GM21619 (cell line): ENCODE data around the gene EXOC6B.
A peak's percentile ranks its signal among the peaks of the same experiment; 100 is the strongest.

Source experiments
- ATAC-seq: cut with Tn5 transposase; IDR thresholded peaks from one replicate; pipeline ENCODE4 v1.9.1; 2021; ENCODE audit not compliant: unreplicated experiment

The EXOC6B gene

DNA sequence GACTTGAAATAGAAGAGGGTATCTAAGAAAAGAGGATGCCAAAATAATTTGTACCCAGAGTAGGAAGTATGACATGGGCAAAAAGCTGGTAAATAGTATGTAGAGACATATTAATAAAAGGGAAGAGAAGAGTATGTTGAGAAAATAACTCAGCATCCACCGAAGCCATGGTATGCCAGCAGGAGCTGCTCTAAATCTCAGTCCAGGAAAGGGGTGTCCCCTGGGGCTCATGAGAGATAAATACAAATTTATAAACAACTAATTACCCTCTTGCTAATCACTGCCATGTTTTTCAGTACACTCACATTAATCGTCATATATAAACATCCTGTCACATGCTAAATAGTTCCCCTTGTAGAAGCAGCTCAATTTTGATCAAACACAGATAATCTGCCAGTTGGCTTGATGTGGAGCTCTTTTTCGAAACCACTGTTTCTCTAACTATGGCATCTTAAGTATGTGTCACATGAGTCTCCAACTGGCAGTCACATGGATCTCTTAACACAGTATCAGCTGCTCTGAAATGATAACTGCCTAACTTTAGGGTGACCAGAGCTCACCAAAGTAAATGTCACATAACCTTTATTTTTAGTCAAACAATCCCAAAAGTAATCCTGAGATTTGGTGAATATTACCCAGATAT is 31.9 kb downstream of the EXOC6B start:
- ATAC-seq, result no peak

DNA sequence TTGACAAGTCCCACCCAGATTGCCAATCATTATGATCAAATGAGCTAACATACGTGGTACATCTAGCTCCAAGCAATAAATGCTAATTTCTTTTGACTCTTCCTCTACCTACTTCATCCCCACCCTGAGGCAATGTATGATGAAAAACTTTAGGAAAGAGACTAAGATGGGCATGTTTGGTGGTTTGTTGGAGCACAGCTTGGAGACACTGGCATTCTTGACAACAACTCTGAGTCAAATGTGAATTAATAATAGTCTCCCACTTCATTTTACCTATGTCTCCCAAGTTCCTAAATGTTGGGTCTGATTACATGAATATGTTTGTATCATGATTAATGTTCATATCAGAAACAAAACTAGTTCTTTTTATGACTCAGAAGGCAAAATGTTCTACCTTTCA is 36.6 kb downstream of the EXOC6B start:
- no peak for ATAC-seq

DNA sequence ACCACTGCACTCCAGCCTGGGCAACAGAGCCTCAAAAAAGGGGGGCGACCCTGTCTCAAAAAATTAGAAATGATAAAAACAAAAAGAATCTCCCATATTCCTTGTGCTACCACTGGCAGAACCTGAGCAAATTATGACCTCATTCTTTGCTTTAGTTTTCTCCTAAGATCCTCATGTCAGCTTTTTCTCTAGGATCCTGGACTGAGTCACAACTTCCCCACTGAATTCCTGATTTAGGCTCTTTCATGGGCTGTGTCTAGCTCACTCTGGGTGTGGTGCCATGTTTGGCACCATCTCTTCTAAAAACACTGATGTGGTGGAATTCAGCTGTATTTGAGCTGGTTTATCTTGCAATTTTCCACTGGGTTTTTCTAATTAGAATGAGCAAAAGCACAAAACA is 37.1 kb downstream of the EXOC6B start:
- ATAC-seq, result no peak

DNA sequence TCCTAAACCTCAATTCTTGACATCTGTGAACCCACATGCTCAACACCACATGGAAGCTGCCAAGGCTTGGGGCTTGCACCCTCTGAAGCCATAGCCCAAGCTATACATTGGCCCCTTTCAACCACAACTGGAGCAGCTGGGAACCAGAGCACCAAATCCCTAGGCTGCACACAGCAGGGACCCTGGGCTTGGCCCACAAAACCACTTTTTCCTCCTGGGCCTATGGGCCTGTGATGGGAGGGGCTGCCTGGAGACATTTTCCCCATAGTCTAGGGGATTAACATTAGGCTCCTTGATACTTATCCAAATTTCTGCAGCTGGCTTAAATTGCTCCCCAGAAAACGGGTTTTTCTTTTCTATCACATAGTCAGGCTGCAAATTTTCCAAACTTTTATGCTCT is 40.3 kb downstream of the EXOC6B start:
- ATAC-seq, result no peak

DNA sequence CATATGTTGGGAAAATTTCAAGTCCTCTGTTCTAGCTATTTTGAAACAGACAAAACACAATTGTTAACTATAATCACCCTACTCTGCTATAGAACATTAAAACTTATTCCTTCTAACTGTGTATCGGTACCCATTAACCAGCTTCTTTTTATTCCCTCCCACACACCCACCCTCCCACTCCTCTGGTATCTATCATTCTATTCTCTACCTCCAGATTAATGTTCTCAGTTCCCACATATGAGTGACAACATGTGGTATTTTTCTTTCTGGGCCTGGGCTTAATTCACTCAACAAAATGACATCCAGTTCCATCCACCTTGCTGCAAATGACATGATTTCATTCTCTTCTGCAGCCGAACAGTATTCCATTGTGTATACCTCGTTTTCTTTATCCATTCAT is 43.3 kb downstream of the EXOC6B start:
- ATAC-seq, result no peak

DNA sequence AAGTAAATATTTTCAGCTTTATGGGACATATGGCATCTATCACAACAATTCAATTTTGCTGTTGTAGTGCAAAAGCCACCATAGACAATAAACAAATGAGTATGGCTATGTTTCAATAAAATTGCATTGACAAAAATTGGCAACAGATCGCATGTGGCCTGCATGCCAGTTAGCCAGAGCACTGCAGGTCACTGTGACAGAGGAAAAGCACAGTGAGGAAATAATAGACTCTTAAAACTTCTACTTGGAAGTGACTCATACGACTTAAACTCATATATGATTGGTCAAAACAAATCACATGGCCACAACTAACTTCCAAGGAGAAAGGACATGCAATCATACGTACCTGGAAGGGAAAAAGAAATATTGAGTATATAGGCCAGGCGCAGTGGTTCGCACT is 44.4 kb downstream of the EXOC6B start:
- no peak for ATAC-seq

DNA sequence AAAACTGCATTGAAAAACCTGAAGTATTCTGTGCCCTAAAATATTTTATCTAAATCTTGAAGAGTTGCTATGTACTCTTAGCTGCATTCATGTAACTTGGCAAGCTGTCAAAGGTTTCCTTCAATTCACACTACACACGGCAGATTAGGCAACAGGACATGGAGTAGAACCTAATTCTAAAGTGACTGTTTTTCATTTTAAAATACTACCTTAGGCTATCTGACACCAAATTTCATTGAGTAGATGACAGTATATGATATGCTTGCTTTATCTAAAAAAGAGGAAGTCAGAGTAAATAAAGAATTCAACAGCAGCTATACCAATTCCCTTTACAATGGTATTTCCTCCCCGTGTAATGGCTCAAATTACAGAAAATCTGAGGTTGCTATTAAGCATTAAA is 45.4 kb downstream of the EXOC6B start:
- ATAC-seq, result no peak

DNA sequence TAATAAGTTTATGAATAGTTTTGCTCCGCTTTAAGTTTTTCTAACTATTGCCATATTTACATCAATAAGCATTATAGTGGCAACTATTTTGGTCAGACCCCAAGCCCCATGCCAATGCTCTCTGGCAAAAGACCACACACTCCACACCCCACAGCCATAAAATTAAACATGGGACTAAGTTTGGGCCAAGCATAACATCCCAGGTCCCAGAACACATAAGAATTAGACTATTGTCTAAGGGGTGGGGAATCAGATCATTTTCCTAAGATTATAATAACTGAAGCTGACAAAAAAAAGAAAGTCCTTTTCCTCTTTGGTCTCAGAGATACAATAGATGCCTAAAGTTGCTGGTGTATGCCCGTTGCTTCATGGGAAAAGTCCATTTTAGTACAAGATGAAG is 46.3 kb downstream of the EXOC6B start:
- ATAC-seq, result no peak

DNA sequence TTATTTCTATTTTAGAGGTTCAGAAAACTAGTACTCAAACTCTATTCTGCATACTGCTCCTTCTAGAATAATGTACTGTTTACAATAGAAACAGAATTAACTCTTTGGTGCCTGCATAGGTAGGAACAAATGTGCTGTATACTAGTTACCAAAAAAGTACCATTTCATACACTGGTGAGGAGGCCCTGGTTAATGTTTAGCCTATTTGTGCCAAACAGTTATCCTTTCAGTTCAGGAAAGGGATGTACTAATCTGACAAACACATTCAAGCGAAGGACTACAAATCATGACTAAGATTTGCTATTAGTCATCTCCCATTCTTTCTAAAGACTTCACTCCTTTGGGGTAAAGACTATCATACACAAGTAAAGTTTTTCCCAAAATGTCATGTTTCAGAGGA is 47.4 kb downstream of the EXOC6B start:
- ATAC-seq, result no peak

DNA sequence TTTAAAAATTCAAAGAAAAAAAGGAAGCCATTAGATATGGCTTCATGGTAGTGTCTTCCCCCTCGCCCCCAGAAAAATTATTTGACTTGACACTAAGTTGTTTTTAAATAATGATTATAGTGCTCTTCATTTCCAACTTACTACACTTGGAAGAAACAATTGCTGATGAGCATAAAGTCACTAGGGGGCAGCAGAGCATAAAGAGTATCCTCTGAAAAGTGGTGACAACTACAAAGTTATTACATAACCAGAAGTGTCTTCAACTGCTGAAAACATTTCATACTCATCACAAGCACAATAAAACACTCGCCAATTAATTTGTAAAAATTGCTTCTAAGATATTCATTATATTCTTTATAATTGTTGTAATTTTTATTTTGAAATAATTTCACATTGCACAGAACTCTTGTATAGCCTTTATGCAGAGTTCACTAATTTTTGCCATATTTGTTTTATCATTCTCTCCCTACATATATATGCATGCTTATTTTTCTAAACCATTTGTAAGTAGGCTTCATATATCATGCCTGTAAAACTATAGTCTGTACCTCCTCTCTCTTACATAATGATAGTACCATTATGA is 54.9 kb downstream of the EXOC6B start:
- peak; percentile 60 for ATAC-seq

DNA sequence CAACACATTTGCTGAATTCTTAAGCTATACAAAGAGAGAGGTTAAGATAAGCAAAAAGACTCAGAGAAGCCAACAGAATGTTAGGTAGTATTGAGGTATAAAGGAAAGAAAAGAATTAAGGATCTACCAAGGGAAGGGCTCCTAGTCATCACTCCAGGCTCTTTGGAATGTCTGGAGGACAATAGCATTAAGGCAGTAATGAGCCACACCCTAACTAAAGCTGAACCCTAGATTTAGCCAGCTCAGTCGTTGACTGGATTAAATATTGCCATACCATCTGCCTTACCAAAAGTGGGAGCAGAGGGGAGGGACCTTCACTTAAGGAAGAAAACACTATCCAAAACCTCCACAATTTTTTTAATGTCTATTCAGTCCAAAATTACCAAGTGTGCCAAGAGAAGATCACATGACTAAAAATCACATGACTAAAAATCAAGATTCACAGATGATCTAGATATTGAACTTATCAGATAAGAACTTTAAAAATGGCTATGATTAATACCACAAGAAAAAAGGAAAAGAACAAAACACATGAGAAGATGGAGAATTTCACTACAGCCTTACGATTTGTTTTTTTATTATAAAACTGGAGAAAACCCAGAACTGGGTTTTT is 59.7 kb downstream of the EXOC6B start:
- ATAC-seq, result no peak

DNA sequence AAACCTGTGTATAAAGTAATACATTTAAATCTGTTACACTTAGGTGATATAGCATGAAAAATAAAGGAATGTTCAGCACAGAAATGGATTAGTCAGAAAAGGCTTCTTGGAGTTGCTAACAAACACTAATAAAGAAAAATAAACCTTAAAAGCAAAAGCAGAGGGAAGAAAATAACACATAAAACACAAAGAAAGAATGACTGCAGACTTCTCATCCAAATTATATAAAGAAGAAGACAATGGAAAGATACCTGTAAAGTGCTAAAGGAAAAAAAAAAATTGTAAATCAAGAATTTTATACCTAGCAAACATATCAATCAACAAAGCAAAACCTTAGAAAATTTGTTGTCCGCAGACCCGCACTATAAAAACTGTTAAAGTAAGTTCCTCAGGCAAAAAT is 63.6 kb downstream of the EXOC6B start:
- no peak for ATAC-seq

DNA sequence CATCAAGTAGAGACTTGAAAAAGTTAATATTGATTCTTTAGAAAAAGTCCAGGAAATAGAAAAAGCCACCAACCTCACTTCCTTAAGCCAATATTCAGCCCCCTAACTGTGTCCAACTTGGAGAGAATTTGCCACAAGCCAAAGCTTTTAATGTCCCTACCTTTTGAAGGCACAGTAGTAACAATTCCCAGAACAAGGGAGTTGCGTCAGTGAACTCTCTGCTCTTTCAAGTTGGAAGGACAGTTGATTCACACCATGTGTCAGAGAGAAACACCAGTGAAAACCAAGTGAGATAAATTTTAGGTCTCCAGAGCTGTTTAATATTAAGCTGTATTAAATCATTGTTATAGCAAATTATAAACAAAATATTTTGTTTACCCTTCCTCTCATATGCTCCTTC is 66.1 kb downstream of the EXOC6B start:
- no peak for ATAC-seq

DNA sequence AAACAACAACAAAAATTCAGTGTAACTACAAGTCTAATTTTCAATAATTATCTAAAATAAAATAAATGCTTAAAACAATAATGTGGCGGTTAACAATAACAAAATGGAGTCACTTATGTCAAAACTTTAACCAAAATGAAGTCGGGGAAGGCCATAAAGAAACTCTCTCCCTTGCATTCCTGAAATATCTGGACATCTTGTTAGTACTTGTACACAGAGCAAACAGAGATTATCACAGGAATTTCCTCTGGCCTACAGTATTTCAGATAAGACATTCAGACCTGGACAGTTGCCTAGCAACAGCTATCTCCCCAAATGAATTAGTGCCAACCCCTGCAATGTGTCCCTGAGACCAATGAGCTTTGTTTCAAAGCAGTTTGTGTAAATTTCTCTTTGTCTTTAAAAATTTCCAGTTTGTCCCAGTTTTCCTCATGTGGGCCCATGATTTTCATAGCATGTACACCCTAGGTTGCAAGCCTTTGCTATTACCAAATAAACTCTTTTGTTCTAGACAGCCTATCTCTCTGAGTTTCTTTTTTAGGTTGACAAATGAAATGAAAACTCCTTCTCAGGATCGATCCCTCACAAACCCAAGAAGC is 68.6 kb downstream of the EXOC6B start:
- no peak for ATAC-seq

DNA sequence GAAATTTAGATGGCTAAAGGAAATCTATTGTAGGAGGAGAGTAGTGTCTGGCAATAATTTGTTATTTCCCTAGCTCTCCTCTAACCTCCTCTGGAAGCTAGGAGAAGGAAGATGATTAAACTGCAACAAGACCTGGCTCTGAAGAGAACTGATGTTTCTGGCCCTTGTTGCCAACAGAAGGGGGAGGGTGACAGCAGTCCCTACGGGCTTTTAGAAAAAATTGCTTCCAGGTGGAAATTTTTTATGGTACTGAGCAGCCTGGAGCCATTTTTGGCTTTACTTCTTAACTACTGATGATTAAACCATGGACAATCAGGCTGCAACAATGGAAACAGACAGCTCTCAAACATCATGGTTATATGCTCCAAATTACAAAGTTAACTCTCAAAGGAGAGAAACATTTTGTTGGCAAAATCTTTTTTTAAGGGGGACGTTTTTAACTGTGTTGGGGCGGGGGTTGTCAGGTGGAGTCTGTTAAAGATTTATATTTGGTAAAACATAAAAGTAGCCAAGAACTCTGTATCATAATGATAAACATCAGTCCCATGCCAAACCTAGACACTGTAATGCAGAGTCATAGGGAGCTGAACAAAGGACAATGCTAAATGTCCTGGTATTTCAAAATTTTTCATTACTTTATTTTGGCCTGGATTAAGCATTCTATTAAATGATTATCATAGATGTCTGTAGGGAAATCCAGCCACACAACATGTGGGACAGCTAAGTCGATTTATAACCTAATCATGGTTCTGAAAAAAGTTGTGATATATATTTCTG is 70.0 kb downstream of the EXOC6B start:
- no peak for ATAC-seq

DNA sequence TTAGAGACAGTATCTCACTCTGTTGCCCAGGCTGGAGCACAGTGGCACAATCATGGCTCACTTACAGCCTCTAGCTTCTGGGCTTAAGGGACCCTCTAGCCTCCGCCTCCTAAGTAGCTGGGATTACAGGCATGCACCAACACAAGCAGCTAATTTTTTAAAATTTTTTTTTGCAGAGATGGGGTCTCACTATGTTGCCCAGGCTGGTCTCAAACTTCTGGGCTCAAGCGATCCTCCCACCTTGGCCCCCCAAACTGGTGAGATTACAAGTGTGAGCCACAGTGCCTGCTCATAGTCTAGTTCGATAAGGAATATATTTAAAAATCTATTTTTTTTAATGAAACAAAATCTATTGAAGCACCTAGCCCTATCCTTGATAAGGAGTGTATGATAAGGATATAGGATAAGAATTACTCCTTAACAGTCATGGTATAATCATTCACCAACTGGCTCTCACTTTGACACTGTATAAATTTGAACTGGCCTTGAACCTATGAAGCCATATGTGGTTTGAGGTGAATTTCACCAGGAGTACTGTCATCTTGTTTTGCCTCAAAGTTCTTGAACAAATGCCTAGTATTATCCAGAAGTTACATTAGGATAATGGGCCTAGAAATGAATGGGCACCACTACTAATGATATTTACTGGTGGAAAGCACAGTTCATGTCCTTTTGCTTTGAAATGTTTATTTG is 71.1 kb downstream of the EXOC6B start:
- no peak for ATAC-seq

DNA sequence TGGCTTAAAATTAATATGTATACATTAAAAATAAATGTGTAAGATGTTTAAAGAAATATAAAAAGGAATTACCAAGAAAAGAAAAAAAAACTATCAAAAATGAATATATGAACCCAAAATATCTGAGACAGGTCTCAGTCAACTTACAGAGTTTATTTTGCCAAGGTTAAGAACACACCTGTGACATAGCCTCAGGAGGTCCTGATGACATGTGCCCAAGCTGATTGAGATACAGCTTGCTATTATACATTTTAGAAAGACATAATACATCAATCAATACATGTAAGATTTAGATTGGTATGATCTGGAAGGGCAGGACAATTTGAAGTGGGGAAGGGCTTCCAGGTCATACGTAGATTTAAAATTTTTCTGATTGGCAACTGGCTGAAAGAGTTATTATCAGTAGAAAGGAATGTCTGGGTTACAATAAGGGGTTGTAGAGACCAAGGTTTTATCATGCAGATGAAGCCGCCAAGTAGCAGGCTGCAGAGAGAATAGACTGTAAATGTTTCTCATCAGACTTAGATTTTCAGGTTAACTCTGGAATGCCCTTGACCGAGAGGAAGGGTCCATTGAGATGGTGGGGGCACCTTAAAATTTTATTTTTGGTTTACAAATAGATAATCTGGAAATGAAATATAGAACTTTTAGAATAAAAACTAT is 74.7 kb downstream of the EXOC6B start:
- ATAC-seq, result no peak

DNA sequence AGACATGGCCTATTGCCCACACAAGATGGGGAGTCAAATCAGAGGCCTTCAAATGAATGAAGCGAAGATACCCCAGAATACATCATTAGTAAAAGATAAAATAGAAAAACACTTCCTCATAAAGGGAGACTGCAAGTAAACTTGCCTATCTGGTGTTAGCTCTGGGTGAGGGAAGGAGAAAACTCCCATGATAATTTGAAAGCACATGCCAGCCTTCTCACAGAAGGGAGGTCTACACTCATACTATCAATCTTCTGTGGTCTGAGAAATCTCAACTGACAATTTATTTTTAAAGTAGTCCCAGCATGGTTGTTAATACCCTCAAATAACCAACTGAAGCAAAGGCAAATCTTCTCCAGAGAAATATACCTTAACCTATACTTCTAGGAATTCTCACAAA is 75.4 kb downstream of the EXOC6B start:
- ATAC-seq, result no peak

DNA sequence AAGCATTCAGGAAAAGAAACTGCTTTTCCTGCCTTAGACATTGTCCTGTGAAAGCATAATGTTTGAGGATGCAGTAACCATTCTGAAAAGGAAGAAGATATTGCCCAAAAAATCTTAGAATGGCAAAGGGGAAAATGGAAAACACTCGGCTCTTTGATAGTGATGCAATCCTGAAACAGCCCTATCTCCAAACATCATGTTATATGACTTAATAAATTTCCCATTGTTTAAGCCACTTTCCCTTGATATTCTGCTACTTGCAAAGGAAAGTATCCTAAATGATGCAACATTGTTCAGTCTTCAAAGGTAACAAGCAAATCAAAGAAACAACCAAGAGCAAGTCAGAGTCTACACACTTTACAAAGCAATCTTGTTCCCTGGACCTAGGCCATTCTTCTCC is 78.5 kb downstream of the EXOC6B start:
- no peak for ATAC-seq

DNA sequence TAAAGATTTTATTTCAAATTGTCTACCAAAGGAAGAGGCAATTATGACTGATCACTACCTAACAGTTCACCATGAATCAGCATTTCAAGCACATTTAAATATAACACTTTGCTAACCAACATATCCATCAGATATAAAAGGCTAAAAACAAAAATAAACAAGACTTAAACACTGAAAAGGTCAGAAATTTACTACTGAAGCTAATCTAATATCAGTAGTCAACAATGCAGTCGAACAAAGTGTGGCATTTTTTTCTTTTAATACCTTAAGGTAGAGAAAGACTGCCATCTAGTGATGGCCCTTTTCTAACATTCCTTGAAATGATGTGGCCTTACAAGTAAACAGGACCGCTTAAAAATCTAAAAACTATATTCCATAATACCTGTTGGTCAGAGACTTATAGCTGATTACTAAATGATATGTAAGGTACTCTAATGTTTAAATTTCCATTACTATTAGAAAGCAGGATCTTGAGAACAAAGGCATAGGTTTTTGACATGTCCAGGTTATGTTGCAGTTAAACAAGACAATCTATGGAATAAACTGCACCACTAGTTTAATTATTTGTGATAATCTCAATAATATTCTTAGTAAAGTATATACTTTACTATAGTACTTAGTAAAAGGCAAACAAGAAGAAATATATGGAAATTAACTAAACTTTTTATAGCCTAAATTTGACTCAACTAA is 80.0 kb downstream of the EXOC6B start:
- ATAC-seq, result no peak
